Neural progenitor cell (in vitro differentiated cells): ENCODE data around the gene NAP1L4. TPM values are rescaled to one million over a fixed set of nuclear protein-coding genes. Genes with fewer than 3 reads are reported as not detected.

Source experiments
- DNase-seq: peaks from one replicate; pipeline ENCODE4 v3.0.0-alpha.2; 2016; ENCODE audit warnings: low spot score
- H2AFZ ChIP-seq: fragments of 200-600 bp; sonication (generic); replicated peaks from 2 replicates; pipeline ENCODE4 v1.6.1; 2016; ENCODE audit warnings: antibody characterized with exemption
- H3F3A ChIP-seq: fragments of 200-600 bp; sonication (generic); 2 replicates; pipeline ENCODE4 v1.6.1; 2016; ENCODE audit warnings: antibody characterized with exemption, low read depth
- H3K27ac ChIP-seq: fragments of 200-600 bp; sonication (generic); 2 replicates; pipeline ENCODE4 v1.5.1; 2016; ENCODE audit warnings: mild to moderate bottlenecking
- H3K27me3 ChIP-seq: fragments of 200-600 bp; sonication (generic); 2 replicates; pipeline ENCODE4 v1.6.1; 2016; ENCODE audit warnings: mild to moderate bottlenecking, moderate library complexity
- H3K36me3 ChIP-seq: fragments of 200-600 bp; sonication (generic); 2 replicates; pipeline ENCODE4 v1.5.1; 2016
- H3K4me1 ChIP-seq: fragments of 200-600 bp; sonication (generic); 2 replicates; pipeline ENCODE4 v1.6.1; 2016; ENCODE audit warnings: mixed run types
- H3K4me2 ChIP-seq: fragments of 200-600 bp; sonication (generic); 2 replicates; pipeline ENCODE4 v1.6.1; 2016
- H3K4me3 ChIP-seq: fragments of 200-600 bp; sonication (generic); 2 replicates; pipeline ENCODE4 v1.5.1; 2016
- H3K79me2 ChIP-seq: fragments of 200-600 bp; sonication (generic); 2 replicates; pipeline ENCODE4 v1.6.1; 2016; ENCODE audit warnings: low read depth
- H3K9ac ChIP-seq: fragments of 200-600 bp; sonication (generic); 2 replicates; pipeline ENCODE4 v1.6.1; 2016
- H3K9me3 ChIP-seq: fragments of 200-600 bp; sonication (generic); 2 replicates; pipeline ENCODE4 v1.5.1; 2016; ENCODE audit warnings: low read depth
- H4K20me1 ChIP-seq: fragments of 200-600 bp; sonication (generic); 2 replicates; pipeline ENCODE4 v1.6.1; 2016; ENCODE audit warnings: low read depth
- H3K27ac Mint-ChIP-seq: 3 replicates; pipeline ENCODE4 v1.8.0; 2021; ENCODE audit warnings: mixed read lengths
- H3K27me3 Mint-ChIP-seq: 2 replicates; pipeline ENCODE4 v1.8.0; 2022; ENCODE audit warnings: low read depth, mild to moderate bottlenecking, inconsistent platforms, moderate library complexity, mixed read lengths; ENCODE audit not compliant: insufficient read depth
- H3K36me3 Mint-ChIP-seq: 3 replicates; pipeline ENCODE4 v1.8.0; 2021; ENCODE audit warnings: mixed read lengths
- H3K4me1 Mint-ChIP-seq: 3 replicates; pipeline ENCODE4 v1.8.0; 2021; ENCODE audit warnings: mixed read lengths
- H3K4me3 Mint-ChIP-seq: 3 replicates; pipeline ENCODE4 v1.8.0; 2021; ENCODE audit warnings: mild to moderate bottlenecking, moderate library complexity, mixed read lengths
- H3K9me3 Mint-ChIP-seq: 3 replicates; pipeline ENCODE4 v1.8.0; 2020; ENCODE audit warnings: mixed read lengths
- CTCF ChIP-seq: fragments of 200-600 bp; sonication (generic); IDR thresholded peaks from 2 replicates; pipeline ENCODE4 v1.5.1; 2017; ENCODE audit warnings: antibody characterized with exemption, mild to moderate bottlenecking
- EZH2 ChIP-seq: fragments of 200-600 bp; sonication (generic); IDR thresholded peaks from 2 replicates; pipeline ENCODE4 v1.6.1; 2017; ENCODE audit warnings: antibody characterized with exemption, mild to moderate bottlenecking, moderate library complexity
- EZH2phosphoT487 ChIP-seq: fragments of 200-600 bp; sonication (generic); IDR thresholded peaks from 2 replicates; pipeline ENCODE4 v1.6.1; 2017; ENCODE audit warnings: antibody characterized with exemption
- total RNA-seq: library from RNA; depleted of rRNA; stranded (reverse); fragments of >200 nt; gene quantifications from 2 replicates; pipeline ENCODE4 v1.2.3, GENCODE V29; 2015; ENCODE audit warnings: low replicate concordance

Gene NAP1L4
- total RNA-seq, 1 donor from 2014 or later: 191 TPM

- Histone ChIP-seq H3K9me3 (no peaks in the 10 kb centered on the region), H2AFZ (no peak overlapping the region), H3F3A (peaks cover 9% of the 10 kb centered on the region), H4K20me1 (peaks cover 20% of the 10 kb centered on the region), H3K27me3 (peaks cover 61% of the 10 kb centered on the region), H3K4me1 (no peaks in the 10 kb centered on the region), H3K27ac (no peak overlapping the region), H3K4me3 (peak overlapping the region; percentile 16), H3K79me2 (no peaks in the 10 kb centered on the region), H3K9ac (no peak overlapping the region), H3K36me3 (no peaks in the 10 kb centered on the region), H3K4me2 (peak overlapping the region; percentile 91)
- Mint-ChIP-seq H3K27me3 (peaks cover 32% of the 10 kb centered on the region), H3K9me3 (peaks cover 3% of the 10 kb centered on the region), H3K27ac (no peak overlapping the region), H3K4me3 (peak overlapping the region; percentile 81), H3K4me1 (peaks cover 12% of the 10 kb centered on the region), H3K36me3 (no peaks in the 10 kb centered on the region)
- DNase-seq: peak; percentile 63
- no peak for TF ChIP-seq CTCF
- peak; percentile 87 for TF ChIP-seq EZH2phosphoT487
- TF ChIP-seq EZH2: peak; percentile 93
Measured at GRCh38 chr11:2929950-2930703, 62.0 kb downstream of the NAP1L4 start.

GRCh38 chr11:2929531-2929949 lies 62.6 kb downstream of the NAP1L4 start:
- Histone ChIP-seq H3K9me3 (no peaks in the 10 kb centered on the region), H3K4me1 (no peaks in the 10 kb centered on the region), H3K79me2 (no peaks in the 10 kb centered on the region), H3K36me3 (no peaks in the 10 kb centered on the region), H4K20me1 (peaks cover 20% of the 10 kb centered on the region), H3K9ac (no peak overlapping the region), H3K27ac (no peak overlapping the region), H3K4me2 (peak overlapping the region; percentile 91), H3K4me3 (peak overlapping the region; percentile 16), H2AFZ (no peak overlapping the region), H3F3A (peaks cover 9% of the 10 kb centered on the region), H3K27me3 (peaks cover 61% of the 10 kb centered on the region)
- Mint-ChIP-seq H3K36me3 (no peaks in the 10 kb centered on the region), H3K9me3 (peaks cover 3% of the 10 kb centered on the region), H3K27me3 (peaks cover 32% of the 10 kb centered on the region), H3K4me3 (peak overlapping the region; percentile 81), H3K4me1 (peaks cover 12% of the 10 kb centered on the region), H3K27ac (no peak overlapping the region)
- DNase-seq: no peak
- no peak for TF ChIP-seq CTCF

GRCh38 chr11:2928605-2929530 lies 63.3 kb downstream of the NAP1L4 start, which contains the start of gene PHLDA2:
PHLDA2 (minus strand) TSS chr11:2929420; CDS start chr11:2929364, 56 bp downstream.
- Mint-ChIP-seq H3K4me1 (peaks cover 12% of the 10 kb centered on the region), H3K27ac (no peak within 1 kb of the TSS), H3K9me3 (peaks cover 3% of the 10 kb centered on the region), H3K36me3 (no peaks in the 10 kb centered on the region), H3K27me3 (peaks cover 31% of the 10 kb centered on the region), H3K4me3 (peak within 1 kb of the TSS; percentile 84)
- no peak within 1 kb of the TSS for H3K9ac ChIP-seq
- peaks cover 20% of the 10 kb centered on the region for H4K20me1 ChIP-seq
- H3K4me3 ChIP-seq: peak within 1 kb of the TSS; percentile 53
- peaks cover 61% of the 10 kb centered on the region for H3K27me3 ChIP-seq
- H3K4me1 ChIP-seq: no peaks in the 10 kb centered on the region
- peaks cover 9% of the 10 kb centered on the region for H3F3A ChIP-seq
- H2AFZ ChIP-seq: peak within 1 kb of the TSS; percentile 93
- no peaks in the 10 kb centered on the region for H3K79me2 ChIP-seq
- DNase-seq: peak; percentile 64
- H3K36me3 ChIP-seq: no peaks in the 10 kb centered on the region
- no peak within 1 kb of the TSS for H3K27ac ChIP-seq
- no peaks in the 10 kb centered on the region for H3K9me3 ChIP-seq
- peak within 1 kb of the TSS; percentile 91 for H3K4me2 ChIP-seq
- TF ChIP-seq CTCF (no peak), EZH2phosphoT487 (peak; percentile 98), EZH2 (peak; percentile 99)
